D721Med (cell line): ENCODE data around the gene SART3.

Source experiments
- DNase-seq: peaks from one replicate; pipeline ENCODE4 v3.0.0; 2011; ENCODE audit warnings: low spot score; ENCODE audit not compliant: insufficient read length
- FAIRE-seq: peaks from 2 replicates; lab custom pipeline; 2011; peaks lifted over from hg19 to GRCh38; lab: Jason Lieb, UNC
- CTCF ChIP-seq: IDR thresholded peaks from 2 replicates; pipeline ENCODE4 v1.5.1; 2012; ENCODE audit warnings: mild to moderate bottlenecking, control low read depth; ENCODE audit not compliant: insufficient read depth; ENCODE audit errors: missing control alignments

SART3 gene

DNA sequence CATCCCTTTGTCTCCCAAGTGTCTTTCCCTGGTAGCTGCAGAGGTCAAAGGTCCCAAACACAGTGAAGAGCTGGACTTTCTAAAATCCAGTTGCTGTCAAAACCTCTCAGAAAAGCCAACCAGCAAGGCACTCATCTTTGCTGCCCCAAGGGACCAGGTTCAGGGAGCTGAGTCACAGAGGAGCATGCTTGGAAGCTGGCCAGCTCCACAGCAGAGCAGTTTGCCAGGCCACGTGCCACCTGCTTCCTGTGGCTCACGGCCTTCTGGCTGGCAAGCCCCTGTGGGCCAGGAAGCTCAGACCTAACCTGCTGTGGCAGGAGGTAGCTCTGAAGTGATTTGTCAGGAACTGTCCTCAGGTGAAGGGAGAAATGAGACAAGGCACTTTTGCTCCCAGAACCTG, 5.0 kb upstream of the SART3 start:
- DNase-seq, result no peak

GRCh38 chr12:108565146-108565545, 4.2 kb upstream of the SART3 start:
- no peak for TF ChIP-seq CTCF
- DNase-seq, result no peak
- FAIRE-seq, result no peak

More for the DNA sequence above, 5.0 kb upstream of the SART3 start:
- no peak for FAIRE-seq
- TF ChIP-seq CTCF, result no peak

DNA sequence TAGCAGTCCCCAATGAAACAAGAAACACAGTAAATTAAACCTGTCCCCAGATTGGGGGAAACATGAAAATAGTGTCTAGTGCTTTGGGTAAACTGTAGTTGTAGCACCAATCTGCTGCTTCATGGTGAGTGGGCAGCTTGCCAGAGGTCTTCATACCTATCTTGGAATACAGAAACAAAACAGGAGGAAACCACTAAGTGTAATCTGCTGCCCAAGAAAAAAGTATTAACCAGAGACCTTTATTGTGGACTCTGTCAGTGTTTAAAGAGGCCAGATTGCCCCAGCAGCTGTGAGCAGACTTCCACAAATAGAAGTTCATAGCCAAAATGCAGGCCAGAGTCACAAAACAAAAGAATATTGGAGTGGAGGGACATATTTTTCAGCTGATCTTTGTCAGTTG, 3.8 kb upstream of the SART3 start:
- FAIRE-seq (no peak), DNase-seq (no peak)
- TF ChIP-seq CTCF, result no peak

- FAIRE-seq, result no peak
- no peak for TF ChIP-seq CTCF
- no peak for DNase-seq
Measured at GRCh38 chr12:108563804-108564151, 2.8 kb upstream of the SART3 start.

- FAIRE-seq (no peak), DNase-seq (no peak)
- peak; percentile 96 for TF ChIP-seq CTCF
Measured at GRCh38 chr12:108563136-108563803, 2.3 kb upstream of the SART3 start.

DNA sequence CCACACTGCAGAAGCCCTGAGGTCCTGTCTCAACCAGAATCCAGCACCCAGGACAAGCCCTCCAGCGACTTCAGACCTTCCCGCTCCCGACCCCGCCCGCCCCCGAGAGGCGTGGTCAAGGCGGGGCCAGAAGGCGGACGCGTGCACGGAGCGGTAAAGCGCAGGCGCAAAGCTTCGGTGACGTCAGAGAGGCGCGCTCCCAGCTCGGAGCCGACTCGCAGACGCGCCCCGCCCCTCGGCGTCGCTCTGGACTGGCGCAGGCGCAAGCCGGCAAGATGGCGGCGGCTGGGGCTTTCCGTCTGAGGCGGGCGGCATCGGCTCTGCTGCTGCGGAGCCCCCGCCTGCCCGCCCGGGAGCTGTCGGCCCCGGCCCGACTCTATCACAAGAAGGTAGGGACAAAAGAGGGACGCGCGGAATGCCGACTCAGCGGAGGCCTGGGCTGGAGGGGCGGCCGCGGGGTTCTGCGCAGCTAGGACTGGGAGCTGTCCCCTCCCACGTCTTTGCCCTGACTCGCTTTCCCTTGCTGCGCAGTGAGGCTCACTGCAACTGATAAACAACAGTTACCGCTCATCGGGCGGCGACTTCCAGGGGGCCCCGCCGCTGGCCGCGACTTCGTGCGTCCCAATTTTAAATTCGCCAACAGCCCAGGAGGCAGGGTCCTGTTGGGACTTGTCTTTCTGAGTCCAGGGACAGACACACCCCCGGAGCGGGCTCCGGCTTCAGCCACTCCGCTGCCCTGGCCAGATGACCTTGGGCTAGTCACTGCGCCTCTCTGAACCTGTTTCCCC, 1.6 kb upstream of the SART3 start, which contains the start of gene ISCU:
Gene ISCU (plus strand): TSS at position 249 of the 788 bp plus-strand sequence. CDS start 27 bp downstream, at position 276.
- FAIRE-seq (no peak), DNase-seq (peak; percentile 81)
- no peak for TF ChIP-seq CTCF
